ENCODE data around the gene SH3PXD2A.
A peak's percentile ranks its signal among the peaks of the same experiment; 100 is the strongest.

SH3PXD2A gene

DNA sequence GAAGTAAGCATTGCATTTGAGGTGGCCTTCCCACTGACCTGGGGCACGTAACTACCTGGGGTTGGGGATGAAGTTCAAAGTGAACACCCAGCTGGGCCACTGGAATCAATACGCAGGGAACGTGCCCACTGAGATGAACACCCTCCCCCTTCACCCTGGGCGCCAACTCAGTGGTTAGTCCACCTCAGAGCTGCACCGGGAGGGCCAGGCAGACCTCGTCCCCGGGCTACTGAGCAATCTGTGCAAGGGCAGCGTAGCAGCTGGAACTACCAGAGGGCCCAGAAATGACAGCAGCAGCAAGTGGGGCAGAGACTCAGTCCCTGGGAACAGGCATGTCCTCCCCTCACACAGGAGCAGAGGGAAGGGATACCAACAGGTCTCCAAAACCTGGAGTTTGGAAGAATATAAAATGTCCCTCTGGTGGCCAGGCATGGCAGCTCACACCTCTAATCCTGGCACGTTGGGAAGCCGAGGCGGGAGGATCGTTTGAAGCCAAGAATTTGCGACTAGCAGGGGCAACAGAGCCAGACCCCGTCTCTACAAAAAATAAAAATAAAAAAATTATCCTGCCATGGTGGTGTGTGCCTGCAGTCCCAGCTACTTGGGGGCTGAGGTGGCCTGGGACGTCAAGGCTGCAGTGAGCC lies 143.9 kb downstream of the SH3PXD2A start:
- no peak for DNase-seq (ENCODE audit: low read depth in 4 of 4, low spot score in 1 of 4)

- no peak for DNase-seq (ENCODE audit: low read depth in 4 of 4, low spot score in 1 of 4)
These were observed 144.9 kb downstream of the SH3PXD2A start for GRCh38 chr10:103710490-103710889.

DNA sequence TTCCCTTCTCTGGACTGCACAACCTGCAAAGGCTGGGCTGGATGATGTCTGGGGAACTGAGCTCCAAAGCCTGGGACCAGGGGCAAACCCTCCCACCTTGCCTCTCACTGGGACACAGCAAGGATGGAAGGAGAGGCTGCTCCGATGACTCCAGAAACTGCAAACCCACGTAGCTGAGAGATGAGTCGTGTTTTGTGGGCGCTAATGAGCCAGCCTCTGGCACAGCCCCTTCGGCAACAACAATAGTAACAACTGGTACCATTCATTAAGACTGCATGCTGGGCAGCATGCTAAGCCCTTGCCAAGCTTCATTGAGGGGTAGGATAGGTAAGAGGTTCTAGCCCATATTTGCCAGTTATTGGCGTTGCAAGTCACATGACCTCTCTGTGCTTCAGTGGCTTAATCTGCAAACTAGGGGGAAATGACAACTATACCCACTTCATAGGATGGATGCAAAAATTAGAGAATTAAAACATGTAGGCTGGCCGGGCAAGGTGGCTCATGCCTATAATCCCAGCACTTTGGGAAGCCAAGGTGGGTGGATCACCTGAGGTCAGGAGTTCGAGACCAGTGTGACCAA lies 145.9 kb downstream of the SH3PXD2A start:
- no peak for DNase-seq (ENCODE audit: low read depth in 4 of 4, low spot score in 1 of 4)

GRCh38 chr10:103708627-103709288 lies 146.6 kb downstream of the SH3PXD2A start:
- DNase-seq (ENCODE audit: low read depth in 4 of 4, low spot score in 1 of 4) = no peak

DNA sequence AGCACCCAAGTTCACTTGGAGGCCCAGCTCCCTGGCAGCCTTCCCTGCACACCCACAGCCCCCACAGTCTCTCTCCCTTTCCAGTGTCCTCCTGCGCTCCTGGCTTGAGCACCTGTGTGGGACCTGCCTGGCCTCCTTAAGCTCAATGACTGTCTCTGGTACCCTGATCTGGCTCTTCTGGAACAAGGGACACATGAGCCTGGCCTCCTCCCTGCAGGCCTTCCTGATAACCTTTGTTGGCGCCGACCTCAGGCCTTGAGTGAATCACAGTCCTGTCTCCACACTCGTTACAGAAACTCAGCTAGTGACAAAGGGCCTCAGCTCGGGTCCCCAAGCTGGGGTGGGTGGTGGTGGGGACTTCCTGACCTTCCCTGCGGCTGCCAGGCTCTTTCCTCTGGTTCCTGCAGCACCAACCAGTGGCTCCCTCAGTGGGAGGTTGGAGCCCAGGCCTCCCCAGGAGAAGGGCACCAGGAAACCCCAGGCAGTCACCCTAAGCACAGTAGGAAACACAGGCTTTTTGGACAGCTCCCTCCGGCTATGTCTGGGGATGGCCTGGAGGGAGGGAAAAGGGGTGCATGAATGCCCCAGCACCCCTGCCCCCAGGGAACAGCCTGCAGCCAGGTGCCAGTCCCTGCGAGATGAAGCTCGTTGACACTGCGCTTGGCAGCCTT lies 147.3 kb downstream of the SH3PXD2A start:
- DNase-seq (ENCODE audit: low read depth in 4 of 4, low spot score in 1 of 4) = no peak

DNA sequence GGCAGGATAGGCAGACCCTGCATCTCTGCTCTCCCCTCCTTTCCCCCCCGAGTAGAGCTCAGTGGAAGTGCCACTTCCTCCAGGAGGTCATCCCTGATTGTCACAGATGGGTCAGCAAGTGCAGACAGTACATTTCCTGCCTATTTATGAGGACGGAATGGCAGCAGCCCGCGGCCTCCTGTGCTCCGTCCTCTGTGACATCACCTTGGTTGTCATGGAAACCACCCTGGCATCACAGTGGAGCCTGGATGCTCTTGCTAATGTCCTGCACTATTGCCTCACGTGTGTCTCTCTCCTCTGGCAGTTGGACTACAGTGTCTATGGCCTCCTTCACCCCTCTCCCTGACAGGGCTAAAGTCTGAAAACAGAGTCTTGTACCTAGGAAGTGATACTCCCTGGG lies 148.6 kb downstream of the SH3PXD2A start:
- DNase-seq (ENCODE audit: low read depth in 4 of 4, low spot score in 1 of 4) = no peak

DNA sequence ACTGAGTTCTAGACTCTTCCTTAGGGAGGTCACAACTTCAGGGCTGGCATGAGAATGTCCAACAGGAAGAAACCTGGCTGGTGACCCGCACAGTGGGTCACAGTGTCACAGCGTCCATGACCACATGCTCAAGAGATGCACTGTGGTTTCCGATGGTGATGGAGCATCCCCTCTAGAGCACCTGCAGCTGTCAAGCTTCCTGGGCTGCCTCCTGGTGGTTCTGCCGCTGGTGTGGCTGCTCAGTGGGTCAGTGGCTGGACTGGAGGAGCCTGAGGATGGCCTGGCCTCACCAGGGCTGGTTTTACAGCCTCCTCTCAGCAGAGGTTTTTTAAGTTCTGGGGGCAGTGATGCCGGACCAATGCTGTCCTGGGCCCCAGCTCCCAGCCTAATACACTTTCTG lies 149.3 kb downstream of the SH3PXD2A start:
- no peak for DNase-seq (ENCODE audit: low read depth in 4 of 4, low spot score in 1 of 4)

DNA sequence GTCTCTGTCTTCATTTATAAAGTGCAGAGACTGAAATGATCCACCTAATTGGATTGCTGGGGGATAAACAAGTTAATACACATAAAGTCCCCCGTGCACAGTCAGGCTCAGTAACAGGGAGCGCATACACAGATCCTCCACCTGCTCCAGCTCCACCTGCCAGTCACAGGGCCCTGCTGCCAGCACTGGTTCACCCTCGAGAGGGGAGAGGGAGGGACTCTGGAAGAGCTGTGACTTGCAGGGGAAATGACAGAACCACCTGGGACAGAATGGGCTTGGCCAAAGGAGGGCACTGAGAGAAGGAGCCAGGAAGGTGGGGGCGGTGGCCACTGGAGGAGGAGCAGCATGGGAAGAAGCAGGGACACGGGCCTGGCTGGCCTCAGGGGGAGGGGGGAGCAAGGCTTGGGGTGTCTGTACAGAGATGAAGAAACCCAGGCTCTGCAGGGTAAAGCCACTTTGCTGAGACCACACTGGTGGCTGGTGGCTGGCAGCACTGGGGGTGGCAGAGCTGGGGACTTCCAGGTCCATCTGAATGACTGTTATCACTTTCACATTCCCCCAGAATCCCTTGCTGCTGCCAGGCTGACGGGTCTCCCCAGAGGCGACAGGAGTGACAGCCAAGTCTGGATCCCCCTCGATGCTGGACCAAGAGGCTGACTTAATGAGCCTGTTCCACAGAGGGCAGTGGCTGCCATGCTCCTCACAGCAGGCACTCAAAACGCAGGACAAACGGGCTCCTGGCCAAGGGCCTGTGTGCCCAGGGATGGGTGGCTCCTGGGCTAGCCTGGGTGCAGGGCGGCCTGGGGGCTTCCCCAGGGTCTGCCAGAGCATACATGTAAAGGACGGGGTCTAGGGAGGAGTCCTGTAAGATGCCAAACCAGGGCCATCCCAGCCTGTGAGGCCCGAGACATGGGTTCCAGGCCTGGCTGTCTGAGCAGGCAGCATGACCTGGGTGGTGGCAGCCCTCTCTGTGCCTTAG lies 151.1 kb downstream of the SH3PXD2A start:
- DNase-seq (ENCODE audit: low read depth in 4 of 4, low spot score in 1 of 4) = no peak

DNA sequence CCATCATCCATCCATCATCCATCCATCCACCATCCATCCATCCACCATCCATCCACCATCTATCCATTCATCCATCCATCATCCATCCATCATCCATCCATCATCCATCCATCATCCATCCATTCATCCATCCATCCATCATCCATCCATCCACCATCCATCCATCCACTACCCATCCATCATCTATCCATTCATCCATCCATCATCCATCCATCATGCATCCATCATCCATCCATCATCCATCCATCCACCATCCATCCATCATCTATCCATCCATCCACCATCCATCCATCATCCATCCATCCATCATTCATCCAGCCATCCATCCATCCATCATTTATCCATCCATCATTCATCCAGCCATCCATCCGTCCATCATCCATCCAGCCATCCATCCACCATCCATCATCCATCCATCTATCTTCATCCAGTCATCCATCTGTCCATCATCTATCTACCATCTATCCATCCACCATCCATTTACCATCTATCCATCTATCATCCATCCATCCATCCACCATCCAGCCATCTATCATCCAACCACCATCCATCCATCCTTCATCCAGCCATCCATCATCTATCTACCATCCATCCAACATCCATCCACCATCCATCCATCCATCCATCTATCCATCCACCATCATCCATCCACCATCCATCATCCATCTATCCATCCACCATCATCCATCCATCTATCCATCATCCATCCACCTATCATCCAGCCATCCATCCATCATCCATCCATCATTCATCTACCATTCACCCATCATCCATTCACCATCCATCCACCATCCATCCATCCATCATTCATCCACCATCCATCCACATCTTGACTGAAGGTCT lies 153.8 kb downstream of the SH3PXD2A start:
- DNase-seq (ENCODE audit: low read depth in 4 of 4, low spot score in 1 of 4) = no peak

GRCh38 chr10:103700436-103700715 lies 155.0 kb downstream of the SH3PXD2A start:
- DNase-seq (ENCODE audit: low read depth in 4 of 4, low spot score in 1 of 4) = no peak

DNA sequence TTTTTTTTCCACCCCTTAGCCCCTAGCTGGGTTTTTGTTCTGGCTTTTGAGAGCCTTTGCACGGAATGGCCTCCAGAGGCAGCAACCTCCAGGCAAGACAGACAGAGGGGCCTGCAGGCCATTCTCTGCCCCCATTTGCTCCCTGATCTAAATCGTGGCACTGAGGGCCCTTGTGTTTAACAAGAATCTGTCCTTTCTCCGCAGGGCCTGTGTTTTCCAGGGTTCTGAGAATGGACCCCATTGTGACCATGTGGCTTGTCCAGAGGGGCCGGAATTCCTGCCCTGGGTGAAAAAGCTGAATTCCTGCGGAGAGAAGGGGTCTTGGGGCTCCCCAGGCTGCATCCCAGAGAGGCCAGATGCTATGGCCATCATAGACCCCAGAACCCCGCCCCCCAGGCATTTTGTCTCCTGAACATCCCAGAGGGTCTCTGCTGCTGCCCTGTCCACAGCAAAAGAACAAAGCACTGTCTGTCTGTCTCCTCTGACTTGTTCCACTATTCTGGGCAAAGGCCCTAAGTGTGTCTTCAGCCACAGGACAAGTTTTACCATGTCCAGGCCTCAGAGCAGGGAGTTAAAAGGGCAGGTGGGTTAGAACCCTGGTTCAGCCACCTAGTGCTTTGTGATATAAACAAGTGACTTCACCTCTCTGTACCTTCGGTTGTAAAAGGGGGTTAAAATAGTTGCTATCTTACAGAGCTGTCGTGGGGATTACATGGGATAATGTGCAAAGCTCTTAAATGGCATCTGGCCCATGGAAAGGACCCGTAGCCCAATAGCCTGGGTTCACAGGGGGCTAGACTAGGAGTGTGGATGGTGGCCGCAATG lies 155.6 kb downstream of the SH3PXD2A start:
- DNase-seq (ENCODE audit: low read depth in 4 of 4, low spot score in 1 of 4) = no peak

- DNase-seq (ENCODE audit: low read depth in 4 of 4, low spot score in 1 of 4) = no peak
These were observed 157.1 kb downstream of the SH3PXD2A start for GRCh38 chr10:103698266-103698665.

GRCh38 chr10:103697787-103698186 lies 157.6 kb downstream of the SH3PXD2A start:
- no peak for DNase-seq (ENCODE audit: low read depth in 4 of 4, low spot score in 1 of 4)

DNA sequence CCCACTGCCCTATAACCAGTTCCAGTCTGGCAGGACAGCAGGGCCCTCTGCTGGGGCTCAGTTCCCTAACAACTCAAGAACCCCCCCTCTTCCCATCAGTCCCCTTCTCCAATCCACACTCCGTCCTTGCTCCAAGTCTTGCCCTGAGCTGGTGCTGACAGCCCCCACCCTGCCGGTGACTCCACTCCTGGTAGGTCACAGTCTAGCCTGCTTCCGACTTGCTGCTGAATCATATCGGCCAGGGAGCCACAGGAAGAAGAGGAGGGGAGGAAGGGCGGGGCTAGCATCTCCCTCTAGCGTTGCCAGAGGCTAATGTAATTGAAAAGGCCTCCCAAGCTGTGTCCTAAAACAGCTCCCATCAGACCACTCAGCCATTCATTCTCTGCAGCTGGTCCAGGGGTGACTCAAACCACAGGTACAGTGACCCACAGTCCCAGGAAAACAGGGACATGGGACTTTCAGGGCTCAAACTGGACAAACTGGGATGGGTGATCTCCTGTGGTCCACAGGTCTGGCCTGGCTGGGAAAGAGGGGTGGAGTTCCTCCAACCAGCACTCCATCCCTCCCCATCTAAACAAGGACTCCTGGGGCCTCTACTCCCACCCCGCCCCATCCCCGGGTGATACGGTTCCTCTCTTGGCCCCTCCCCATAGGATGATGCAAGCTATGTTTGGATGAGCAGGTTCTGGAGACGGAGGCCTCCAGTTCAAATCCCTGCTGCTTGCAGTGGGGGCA lies 158.8 kb downstream of the SH3PXD2A start:
- DNase-seq (ENCODE audit: low read depth in 4 of 4, low spot score in 1 of 4) = peak; percentile 29 to 76 (median 51)

DNA sequence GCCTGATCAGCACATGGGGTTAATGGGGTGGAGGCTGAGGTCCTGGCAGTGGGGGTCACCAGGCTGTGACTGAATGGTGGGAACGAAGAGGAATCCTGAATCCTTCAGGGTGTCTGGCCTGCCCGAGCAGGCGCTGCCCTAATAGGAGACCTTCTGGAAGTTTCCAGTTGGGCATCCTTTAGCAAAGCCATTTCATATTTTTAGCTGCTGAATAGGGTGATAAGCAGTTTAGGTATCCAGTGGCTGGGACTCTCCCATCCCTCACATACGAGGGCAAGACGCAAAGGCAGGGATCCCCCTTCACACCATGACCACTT lies 159.3 kb downstream of the SH3PXD2A start:
- DNase-seq (ENCODE audit: low read depth in 4 of 4, low spot score in 1 of 4) = no peak

- no peak for DNase-seq (ENCODE audit: low read depth in 4 of 4, low spot score in 1 of 4)
These were observed 159.8 kb downstream of the SH3PXD2A start for GRCh38 chr10:103695584-103696005.

- DNase-seq (ENCODE audit: low read depth in 4 of 4, low spot score in 1 of 4) = no peak
These were observed 161.6 kb downstream of the SH3PXD2A start for GRCh38 chr10:103693812-103694205.

DNA sequence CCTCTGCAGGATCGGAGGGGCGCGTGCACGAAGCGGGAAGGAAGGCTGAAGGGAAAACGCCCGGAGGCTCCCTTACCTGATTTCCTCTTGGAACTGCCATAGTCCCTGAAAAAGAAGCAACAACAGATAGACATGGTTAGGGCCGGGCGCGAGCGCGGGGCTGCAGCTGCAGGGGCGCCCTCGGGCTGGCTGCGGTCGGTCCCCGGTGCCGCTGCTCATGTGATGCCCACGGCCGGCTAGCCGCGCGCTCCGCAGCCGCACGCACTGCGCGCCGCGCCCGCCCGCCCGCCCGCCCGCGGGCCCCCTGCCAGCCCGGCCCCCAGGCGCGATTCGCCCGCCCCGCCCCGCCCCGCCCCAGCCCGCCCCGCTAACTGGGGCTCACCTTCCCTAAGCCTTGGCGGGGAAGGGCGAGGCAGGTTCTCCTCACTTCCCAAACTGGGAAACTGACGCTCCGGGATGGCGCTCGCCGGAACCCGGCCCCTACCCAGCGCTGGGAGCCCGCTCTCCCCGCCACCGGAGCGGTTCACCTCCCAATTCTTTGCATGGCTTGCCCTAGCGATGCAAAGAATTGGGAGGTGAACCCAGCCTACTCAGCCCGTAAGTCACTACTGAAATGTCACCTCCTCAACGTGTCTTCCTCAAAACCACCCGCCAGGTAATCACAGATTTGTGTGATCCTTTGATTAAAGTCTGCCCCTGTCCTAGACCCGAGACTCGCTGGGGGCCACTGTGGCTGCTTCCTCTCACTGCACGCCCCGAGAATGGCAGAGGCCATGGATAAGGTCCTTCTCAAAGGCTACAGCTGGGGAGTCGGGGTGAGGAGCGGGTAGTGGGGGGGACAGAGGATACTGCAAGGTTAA lies 162.2 kb downstream of the SH3PXD2A start:
- DNase-seq (ENCODE audit: low read depth in 4 of 4, low spot score in 1 of 4) = no peak

Data from stimulated activated CD4-positive, alpha-beta T cell treated with anti-CD3 and anti-CD28 coated beads, Interleukin-1b, Interleukin-23, amount 100 ng/mL, for 24 hours (primary cell).